Parathyroid adenoma (tissue), 2 donors: ENCODE data around the gene IQCH.

ENCODE experiments used
- H2AFZ ChIP-seq: fragments of 300-600 bp; sonication (generic); one replicate; pipeline ENCODE4 v1.7.0; 2017; ENCODE audit warnings: antibody characterized with exemption, mild to moderate bottlenecking
- H3K27ac ChIP-seq: fragments of 300-600 bp; sonication (generic); one replicate; pipeline ENCODE4 v1.7.0; 2017
- H3K27me3 ChIP-seq: fragments of 300-600 bp; sonication (generic); one replicate; pipeline ENCODE4 v1.7.0; 2017; ENCODE audit warnings: low read length; ENCODE audit not compliant: control insufficient read depth, insufficient read depth
- H3K36me3 ChIP-seq: fragments of 300-600 bp; sonication (generic); one replicate; pipeline ENCODE4 v1.7.0; 2017; ENCODE audit warnings: low read length; ENCODE audit not compliant: control insufficient read depth, insufficient read depth
- H3K4me1 ChIP-seq: fragments of 300-600 bp; sonication (generic); one replicate; pipeline ENCODE4 v1.7.0; 2017; ENCODE audit warnings: control low read depth
- H3K4me2 ChIP-seq: fragments of 300-600 bp; sonication (generic); one replicate; pipeline ENCODE4 v1.7.0; 2017; ENCODE audit warnings: low read length
- H3K4me3 ChIP-seq: fragments of 300-600 bp; sonication (generic); one replicate; pipeline ENCODE4 v1.7.0; 2017; ENCODE audit warnings: low read depth, low read length
- H3K79me2 ChIP-seq: fragments of 300-600 bp; sonication (generic); one replicate; pipeline ENCODE4 v1.7.0; 2017; ENCODE audit warnings: control low read depth
- H3K9ac ChIP-seq: fragments of 300-600 bp; sonication (generic); one replicate; pipeline ENCODE4 v1.7.0; 2017; ENCODE audit warnings: mild to moderate bottlenecking
- H3K9me3 ChIP-seq: fragments of 300-600 bp; sonication (generic); one replicate; pipeline ENCODE4 v1.7.0; 2017; ENCODE audit warnings: low read length; ENCODE audit not compliant: control insufficient read depth
- TF ChIP-seq, protein P1 (sequence below): fragments of 300-600 bp; sonication (generic); IDR thresholded peaks from one replicate; pipeline ENCODE4 v1.7.0; 2017; ENCODE audit warnings: antibody characterized with exemption, mild to moderate bottlenecking
- donor health status: primary hyperparathyroidism.

IQCH gene

DNA sequence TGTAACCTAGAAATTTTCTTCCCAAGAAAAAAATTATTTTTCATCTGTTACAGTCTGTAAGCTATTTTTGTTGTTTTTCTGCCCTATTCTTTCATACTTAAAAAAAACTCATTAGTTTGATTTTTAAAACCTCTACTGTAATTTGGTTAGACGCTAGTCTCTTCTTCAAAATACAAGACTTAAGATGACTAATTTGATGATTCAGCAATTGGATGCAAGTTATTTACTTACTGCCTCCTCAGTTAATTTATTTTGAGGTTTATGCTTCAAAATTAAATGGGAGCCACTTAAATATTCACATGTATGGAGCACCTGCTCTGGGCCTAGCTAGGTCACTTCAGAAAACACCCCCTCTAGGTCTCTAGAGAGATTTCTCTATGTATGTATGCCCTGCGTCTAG lies 132.4 kb downstream of the IQCH start:
- Histone ChIP-seq H3K36me3 (no peaks in the 10 kb centered on the region), H3K27me3 (no peaks in the 10 kb centered on the region), H3K27ac (no peak overlapping the region), H3K9ac (no peak overlapping the region), H3K79me2 (no peaks in the 10 kb centered on the region), H3K4me1 (no peaks in the 10 kb centered on the region), H3K9me3 (no peaks in the 10 kb centered on the region), H3K4me3 (no peak overlapping the region), H3K4me2 (no peak overlapping the region), H2AFZ (no peak overlapping the region)
- TF ChIP-seq, protein P1, sequence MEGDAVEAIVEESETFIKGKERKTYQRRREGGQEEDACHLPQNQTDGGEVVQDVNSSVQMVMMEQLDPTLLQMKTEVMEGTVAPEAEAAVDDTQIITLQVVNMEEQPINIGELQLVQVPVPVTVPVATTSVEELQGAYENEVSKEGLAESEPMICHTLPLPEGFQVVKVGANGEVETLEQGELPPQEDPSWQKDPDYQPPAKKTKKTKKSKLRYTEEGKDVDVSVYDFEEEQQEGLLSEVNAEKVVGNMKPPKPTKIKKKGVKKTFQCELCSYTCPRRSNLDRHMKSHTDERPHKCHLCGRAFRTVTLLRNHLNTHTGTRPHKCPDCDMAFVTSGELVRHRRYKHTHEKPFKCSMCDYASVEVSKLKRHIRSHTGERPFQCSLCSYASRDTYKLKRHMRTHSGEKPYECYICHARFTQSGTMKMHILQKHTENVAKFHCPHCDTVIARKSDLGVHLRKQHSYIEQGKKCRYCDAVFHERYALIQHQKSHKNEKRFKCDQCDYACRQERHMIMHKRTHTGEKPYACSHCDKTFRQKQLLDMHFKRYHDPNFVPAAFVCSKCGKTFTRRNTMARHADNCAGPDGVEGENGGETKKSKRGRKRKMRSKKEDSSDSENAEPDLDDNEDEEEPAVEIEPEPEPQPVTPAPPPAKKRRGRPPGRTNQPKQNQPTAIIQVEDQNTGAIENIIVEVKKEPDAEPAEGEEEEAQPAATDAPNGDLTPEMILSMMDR, result no peak

DNA sequence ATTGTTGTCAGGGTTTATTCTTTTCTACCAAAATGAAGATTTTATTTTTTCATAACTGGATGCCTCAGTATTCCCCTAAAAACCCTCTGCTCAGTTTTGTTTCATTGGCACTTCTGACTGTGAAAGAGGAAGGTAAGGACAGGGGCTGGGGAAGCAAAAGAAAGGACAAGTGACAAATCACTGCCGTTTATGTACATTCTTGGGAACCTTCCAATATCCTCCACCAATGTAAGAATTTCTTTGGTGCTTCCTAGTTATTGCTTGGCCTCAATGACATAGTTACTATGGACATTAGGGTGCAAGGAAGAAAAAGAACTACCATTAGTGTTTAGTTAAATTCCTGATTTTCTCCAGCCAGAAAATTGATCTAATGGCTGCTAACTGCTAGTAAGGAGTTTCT lies 135.4 kb downstream of the IQCH start:
- no peaks in the 10 kb centered on the region for H3K79me2 ChIP-seq
- H3K4me3 ChIP-seq, result no peak overlapping the region
- H2AFZ ChIP-seq, result no peak overlapping the region
- H3K27me3 ChIP-seq, result no peaks in the 10 kb centered on the region
- no peak overlapping the region for H3K9ac ChIP-seq
- TF ChIP-seq, protein P1, result no peak
- H3K9me3 ChIP-seq, result no peaks in the 10 kb centered on the region
- no peak overlapping the region for H3K27ac ChIP-seq
- H3K36me3 ChIP-seq, result no peaks in the 10 kb centered on the region
- no peaks in the 10 kb centered on the region for H3K4me1 ChIP-seq
- no peak overlapping the region for H3K4me2 ChIP-seq

DNA sequence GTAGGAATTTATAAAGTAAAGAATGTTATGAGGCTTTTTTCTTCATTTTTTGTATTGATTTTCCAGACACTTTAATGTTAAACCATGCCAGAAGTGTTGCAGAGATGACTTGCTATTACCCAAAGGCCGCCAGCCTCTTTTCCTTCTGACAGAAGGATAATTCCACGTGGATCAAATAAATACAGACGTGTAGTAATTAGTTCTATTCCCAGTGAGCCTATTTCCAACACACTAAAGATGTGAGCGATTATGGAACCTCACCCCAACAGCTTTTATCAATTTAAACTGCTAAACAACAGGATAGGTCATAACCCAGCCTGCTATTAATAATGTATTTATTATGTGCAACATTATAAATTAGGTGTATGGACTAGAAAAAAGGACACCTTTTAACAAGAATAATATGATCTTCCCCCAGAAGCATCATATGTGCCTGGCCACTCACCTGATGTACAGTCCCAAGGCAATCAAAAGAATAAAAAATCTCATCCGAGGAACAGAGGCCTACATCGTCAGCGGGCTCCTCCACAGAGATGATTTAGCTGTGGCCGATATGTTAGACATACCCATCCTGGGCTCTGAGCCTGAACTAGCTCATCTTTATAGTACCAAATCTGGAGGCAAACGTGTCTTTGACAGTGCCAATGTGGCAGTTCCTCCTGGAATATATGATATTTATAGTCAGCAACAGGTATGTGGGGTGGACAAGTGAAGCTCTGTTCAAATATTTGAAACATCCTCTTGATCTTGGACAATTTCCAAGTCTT lies 140.5 kb downstream of the IQCH start:
- TF ChIP-seq, protein P1, result no peak
- H3K36me3 ChIP-seq, result no peaks in the 10 kb centered on the region

DNA sequence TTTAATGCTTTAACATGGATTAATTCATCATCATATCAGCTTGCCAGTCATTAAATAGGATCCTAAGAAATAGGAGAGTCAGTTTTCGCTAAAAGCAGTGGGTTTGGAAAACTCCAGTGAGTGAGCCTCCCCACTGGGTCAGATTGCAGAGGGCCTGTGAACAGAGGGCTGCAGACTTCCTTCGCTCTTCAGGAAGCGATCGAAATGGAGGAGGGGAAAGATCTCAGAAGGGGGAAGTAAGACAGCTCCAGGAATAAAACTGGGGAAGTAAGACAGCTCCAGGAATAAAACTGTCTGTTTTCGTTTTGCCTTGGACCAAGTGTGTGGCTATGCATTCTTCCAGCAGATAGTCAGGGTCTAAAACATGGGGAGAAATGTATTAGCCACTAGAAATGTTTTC lies 141.5 kb downstream of the IQCH start:
- Histone ChIP-seq H2AFZ (no peak overlapping the region), H3K4me2 (no peak overlapping the region), H3K79me2 (no peaks in the 10 kb centered on the region), H3K4me1 (peaks cover 3% of the 10 kb centered on the region), H3K36me3 (no peaks in the 10 kb centered on the region), H3K27me3 (no peaks in the 10 kb centered on the region), H3K9me3 (no peaks in the 10 kb centered on the region), H3K9ac (no peak overlapping the region), H3K27ac (no peak overlapping the region), H3K4me3 (no peak overlapping the region)
- TF ChIP-seq, protein P1, result no peak

More for the DNA sequence above, 140.5 kb downstream of the IQCH start:
- H3K9me3 ChIP-seq, result no peaks in the 10 kb centered on the region
- H3K79me2 ChIP-seq, result no peaks in the 10 kb centered on the region
- no peak overlapping the region for H3K27ac ChIP-seq
- no peak overlapping the region for H3K4me3 ChIP-seq
- peaks cover 3% of the 10 kb centered on the region for H3K4me1 ChIP-seq
- no peak overlapping the region for H3K9ac ChIP-seq
- no peak overlapping the region for H3K4me2 ChIP-seq
- no peaks in the 10 kb centered on the region for H3K27me3 ChIP-seq
- H2AFZ ChIP-seq, result no peak overlapping the region

DNA sequence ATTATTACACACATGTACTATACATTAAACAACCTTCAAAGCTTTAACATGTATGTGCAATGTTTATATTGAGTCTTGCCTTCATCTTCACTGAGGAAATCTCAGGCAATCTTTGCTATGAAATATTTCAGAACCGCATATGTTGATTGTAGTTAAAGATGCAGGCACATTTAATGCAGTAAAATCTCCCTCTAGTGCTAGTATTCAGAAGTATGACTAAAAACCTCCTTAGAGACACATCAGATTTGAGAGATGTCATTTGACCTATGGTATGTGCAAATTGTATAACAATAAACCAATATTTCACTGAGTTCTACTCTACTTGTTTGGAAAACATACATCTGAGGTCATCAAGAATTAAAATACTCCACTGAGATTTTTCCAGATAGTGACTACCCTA lies 142.6 kb downstream of the IQCH start:
- Histone ChIP-seq H3K9ac (no peak overlapping the region), H3K27ac (no peak overlapping the region), H3K79me2 (no peaks in the 10 kb centered on the region), H3K36me3 (no peaks in the 10 kb centered on the region), H3K4me1 (peaks cover 3% of the 10 kb centered on the region), H2AFZ (no peak overlapping the region), H3K4me2 (peak overlapping the region; percentile 38), H3K9me3 (no peaks in the 10 kb centered on the region), H3K4me3 (no peak overlapping the region), H3K27me3 (no peaks in the 10 kb centered on the region)
- TF ChIP-seq, protein P1, result no peak
